Measurements from ENCODE around the gene ATP13A3.

Gene ATP13A3

DNA sequence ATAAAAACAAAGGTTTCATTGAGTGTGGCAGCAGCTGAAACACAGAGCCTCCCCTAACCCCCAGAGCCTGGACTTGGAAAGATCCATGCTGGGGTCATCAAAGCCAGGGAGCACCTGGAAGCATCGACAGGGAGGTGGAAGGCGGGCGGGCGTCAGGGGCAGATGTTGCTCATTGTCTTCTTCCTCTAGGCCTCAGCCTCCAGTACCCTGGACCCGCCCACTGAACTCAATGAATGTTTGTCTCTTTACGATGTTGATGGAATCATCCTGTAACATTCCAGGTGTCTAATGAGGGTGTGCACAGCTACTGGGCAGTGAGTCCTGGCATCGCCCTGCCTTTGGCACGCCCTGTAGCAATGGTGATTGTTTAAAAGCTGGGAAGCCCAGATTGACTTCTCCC lies 97.5 kb downstream of the ATP13A3 start:
- TF ChIP-seq, protein P1, sequence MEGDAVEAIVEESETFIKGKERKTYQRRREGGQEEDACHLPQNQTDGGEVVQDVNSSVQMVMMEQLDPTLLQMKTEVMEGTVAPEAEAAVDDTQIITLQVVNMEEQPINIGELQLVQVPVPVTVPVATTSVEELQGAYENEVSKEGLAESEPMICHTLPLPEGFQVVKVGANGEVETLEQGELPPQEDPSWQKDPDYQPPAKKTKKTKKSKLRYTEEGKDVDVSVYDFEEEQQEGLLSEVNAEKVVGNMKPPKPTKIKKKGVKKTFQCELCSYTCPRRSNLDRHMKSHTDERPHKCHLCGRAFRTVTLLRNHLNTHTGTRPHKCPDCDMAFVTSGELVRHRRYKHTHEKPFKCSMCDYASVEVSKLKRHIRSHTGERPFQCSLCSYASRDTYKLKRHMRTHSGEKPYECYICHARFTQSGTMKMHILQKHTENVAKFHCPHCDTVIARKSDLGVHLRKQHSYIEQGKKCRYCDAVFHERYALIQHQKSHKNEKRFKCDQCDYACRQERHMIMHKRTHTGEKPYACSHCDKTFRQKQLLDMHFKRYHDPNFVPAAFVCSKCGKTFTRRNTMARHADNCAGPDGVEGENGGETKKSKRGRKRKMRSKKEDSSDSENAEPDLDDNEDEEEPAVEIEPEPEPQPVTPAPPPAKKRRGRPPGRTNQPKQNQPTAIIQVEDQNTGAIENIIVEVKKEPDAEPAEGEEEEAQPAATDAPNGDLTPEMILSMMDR (IDR thresholded peaks at IDR 0.05; ENCODE audit: insufficient read depth, low read depth, low read length, missing control alignments): no peak
- DNase-seq (ENCODE audit: low read depth): no peak
- H3K4me3 ChIP-seq (ENCODE audit: low read length): no peak overlapping the region

- TF ChIP-seq, protein P1 (IDR thresholded peaks at IDR 0.05; ENCODE audit: insufficient read depth, low read depth, low read length, missing control alignments): no peak
- no peak for DNase-seq (ENCODE audit: low read depth)
- no peak overlapping the region for H3K4me3 ChIP-seq (ENCODE audit: low read length)
Observed at GRCh38 chr3:194387926-194388418, 98.8 kb downstream of the ATP13A3 start.

DNA sequence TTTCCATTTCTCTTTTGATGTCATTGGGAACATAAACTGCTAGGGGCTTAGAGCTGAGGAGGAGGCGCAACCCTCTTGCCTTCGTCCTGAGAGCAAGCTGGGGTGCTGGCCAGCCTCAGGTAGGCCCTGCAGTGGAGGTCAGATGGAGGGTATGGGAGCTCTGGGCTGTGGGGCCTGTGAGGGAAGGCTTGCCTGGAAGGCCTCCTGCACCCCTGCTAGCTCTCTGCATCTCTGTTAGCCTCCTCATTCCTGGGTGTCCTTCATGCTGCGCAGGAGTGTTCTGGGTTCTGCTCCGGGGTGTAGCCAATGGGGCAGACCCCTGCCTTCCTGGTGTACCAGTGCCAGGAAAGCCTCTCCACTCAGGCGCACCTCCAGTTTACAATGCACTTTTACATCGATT lies 99.5 kb downstream of the ATP13A3 start:
- TF ChIP-seq, protein P1 (IDR thresholded peaks at IDR 0.05; ENCODE audit: insufficient read depth, low read depth, low read length, missing control alignments): no peak
- no peak for DNase-seq (ENCODE audit: low read depth)
- H3K4me3 ChIP-seq (ENCODE audit: low read length): no peak overlapping the region

DNA sequence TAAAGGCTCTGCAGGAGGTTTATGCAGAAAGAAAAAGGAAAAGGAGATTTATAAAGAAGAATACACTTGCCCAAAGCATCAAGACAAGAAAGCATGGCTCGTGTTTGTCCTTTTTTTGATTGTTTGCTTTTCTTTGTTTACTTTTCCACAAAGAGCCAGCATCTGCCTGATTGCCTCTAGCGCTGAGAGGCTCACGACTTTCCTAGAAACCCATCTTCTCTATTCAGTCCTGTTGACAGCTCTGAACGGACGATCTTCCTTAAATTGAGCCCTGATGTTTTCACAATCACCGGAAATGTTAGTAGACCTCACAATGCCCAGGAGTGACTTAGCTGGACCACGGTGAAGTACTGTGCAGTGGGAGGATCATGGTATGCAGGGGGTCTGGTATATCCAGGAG lies 100.2 kb downstream of the ATP13A3 start:
- DNase-seq (ENCODE audit: low read depth): no peak
- TF ChIP-seq, protein P1 (IDR thresholded peaks at IDR 0.05; ENCODE audit: insufficient read depth, low read depth, low read length, missing control alignments): no peak
- H3K4me3 ChIP-seq (ENCODE audit: low read length): no peak overlapping the region

GRCh38 chr3:194386066-194386465 lies 100.7 kb downstream of the ATP13A3 start:
- no peak for DNase-seq (ENCODE audit: low read depth)
- H3K4me3 ChIP-seq (ENCODE audit: low read length): no peak overlapping the region
- TF ChIP-seq, protein P1 (IDR thresholded peaks at IDR 0.05; ENCODE audit: insufficient read depth, low read depth, low read length, missing control alignments): no peak

DNA sequence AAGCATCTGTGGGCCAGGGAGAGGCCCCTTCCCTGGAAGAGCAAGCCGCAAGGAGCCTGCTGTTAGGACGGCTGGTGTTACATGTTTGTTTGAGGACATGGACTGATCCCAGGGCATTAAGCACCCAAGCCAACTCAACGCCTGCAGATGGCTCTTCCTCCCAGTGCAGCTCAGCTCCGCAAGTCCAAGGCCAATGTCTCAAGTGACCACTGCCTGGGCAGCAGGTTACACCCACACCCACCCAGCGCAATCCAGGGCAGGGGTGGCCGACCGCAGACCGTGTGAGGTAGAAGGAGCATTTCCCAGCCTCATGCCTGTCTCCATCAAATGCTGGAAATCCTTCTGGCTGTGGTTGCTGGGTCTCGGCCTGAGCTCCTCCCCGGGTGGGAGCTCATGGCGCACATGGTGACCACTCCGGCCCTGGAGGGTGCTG lies 102.2 kb downstream of the ATP13A3 start:
- TF ChIP-seq, protein P1 (IDR thresholded peaks at IDR 0.05; ENCODE audit: insufficient read depth, low read depth, low read length, missing control alignments): no peak
- no peak for DNase-seq (ENCODE audit: low read depth)
- no peak overlapping the region for H3K4me3 ChIP-seq (ENCODE audit: low read length)

DNA sequence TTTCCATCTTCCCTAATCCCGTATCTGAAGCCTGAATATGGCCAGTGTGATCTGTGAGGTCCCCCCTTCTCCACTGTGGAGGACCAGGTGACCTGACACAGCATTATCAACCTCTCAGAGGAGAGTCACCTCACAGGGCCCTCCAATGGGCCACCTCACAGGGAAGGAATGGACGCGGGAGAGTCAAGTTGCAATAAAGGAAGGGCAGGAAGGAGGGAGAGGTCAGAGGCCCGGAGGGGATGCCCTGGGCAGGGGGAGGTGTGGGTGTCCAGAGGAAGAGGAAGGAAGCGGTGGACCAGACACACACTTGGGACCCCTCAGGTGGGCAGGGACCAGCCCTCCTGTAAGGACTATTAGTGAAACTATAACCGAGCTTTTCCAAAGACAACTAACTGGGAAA lies 102.6 kb downstream of the ATP13A3 start:
- H3K4me3 ChIP-seq (ENCODE audit: low read length): no peak overlapping the region
- no peak for DNase-seq (ENCODE audit: low read depth)
- TF ChIP-seq, protein P1 (IDR thresholded peaks at IDR 0.05; ENCODE audit: insufficient read depth, low read depth, low read length, missing control alignments): no peak
